A549 (cell line): ENCODE data around the gene DOK6. TPM values are rescaled to one million over a fixed set of nuclear protein-coding genes. Genes with fewer than 3 reads are reported as not detected.

ENCODE experiments used
- ATAC-seq, 2 experiments: fragments of 200-7000 bp in 1 of 2; fragments of >200 bp in 1 of 2; cut with Nextera tagmentation in 1 of 2; cut with Tn5 transposase in 1 of 2; 3 replicates each; pipeline versions ENCODE4 v1.8.0 to v1.9.1; 2018 to 2020; ENCODE audit warnings: mild to moderate bottlenecking in 1 of 2, moderate library complexity in 1 of 2
- CTCF ChIA-PET: fragments of 300-600 bp; sonication (Branson Sonifier 250); formaldehyde crosslinking; extraction: SDS; loops from one replicate; lab custom pipeline; 2021; ENCODE audit warnings: antibody characterized with exemption, inconsistent platforms; lab: Yijun Ruan, JAX
- POLR2A ChIA-PET: fragments of 350-600 bp; formaldehyde crosslinking; extraction: SDS; loops from one replicate; lab custom pipeline; 2021; ENCODE audit warnings: antibody characterized with exemption, inconsistent platforms; lab: Yijun Ruan, JAX
- DNase-seq, 2 experiments: peaks; one replicate each; pipeline versions ENCODE4 v3.0.0 to v3.0.0-alpha.2; 2011 to 2016; ENCODE audit warnings: low read depth in 1 of 2, low spot score in 1 of 2
- FAIRE-seq: peaks from 2 replicates; lab custom pipeline; 2011; peaks lifted over from hg19 to GRCh38; lab: Jason Lieb, UNC
- H3K27ac ChIP-seq, 2 experiments: fragments of >200 bp; sonication (Bioruptor Twin); formaldehyde crosslinking; 3 replicates each; pipeline ENCODE4 v1.5.1; 2016 to 2017
- H3K4me1 ChIP-seq: fragments of >200 bp; sonication (Bioruptor Twin); formaldehyde crosslinking; 3 replicates; pipeline ENCODE4 v1.6.1; 2016
- H3K4me2 ChIP-seq: fragments of >200 bp; sonication (Bioruptor Twin); formaldehyde crosslinking; 3 replicates; pipeline ENCODE4 v1.6.1; 2016
- H3K4me3 ChIP-seq: fragments of >200 bp; sonication (Bioruptor Twin); formaldehyde crosslinking; 3 replicates; pipeline ENCODE4 v1.5.1; 2016
- H3K9me3 ChIP-seq: fragments of >200 bp; sonication (Bioruptor Twin); formaldehyde crosslinking; 3 replicates; pipeline ENCODE4 v1.6.1; 2016
- CBX2 ChIP-seq: fragments of 200-600 bp; sonication (generic); IDR thresholded peaks from 2 replicates; pipeline ENCODE4 v1.6.1; 2016; ENCODE audit warnings: low read depth, mild to moderate bottlenecking, borderline replicate concordance
- CBX8 ChIP-seq: fragments of 200-600 bp; sonication (generic); IDR thresholded peaks from 2 replicates; pipeline ENCODE4 v1.6.1; 2016
- EHF ChIP-seq: fragments of 250-450 bp; sonication (Bioruptor Pico); IDR thresholded peaks from 2 replicates; pipeline ENCODE4 v1.5.0; 2020; ENCODE audit warnings: mild to moderate bottlenecking
- EHMT2 ChIP-seq: fragments of 200-600 bp; sonication (generic); IDR thresholded peaks from 2 replicates; pipeline ENCODE4 v1.6.1; 2016; ENCODE audit warnings: antibody characterized with exemption, low read depth, mild to moderate bottlenecking, moderate library complexity
- ESRRA ChIP-seq: fragments of 150-350 bp; IDR thresholded peaks from 2 replicates; pipeline ENCODE4 v1.6.1; 2014; ENCODE audit warnings: mild to moderate bottlenecking, low read length, borderline replicate concordance
- FOSB ChIP-seq: fragments of 250-450 bp; sonication (Bioruptor Pico); IDR thresholded peaks from 2 replicates; pipeline ENCODE4 v1.5.0; 2020; ENCODE audit warnings: mild to moderate bottlenecking, moderate library complexity
- HES2 ChIP-seq: fragments of >200 bp; sonication (Bioruptor Twin); formaldehyde crosslinking; IDR thresholded peaks from 2 replicates; pipeline ENCODE4 v1.6.1; 2016
- HOXB13 ChIP-seq: fragments of 250-450 bp; sonication (Bioruptor Pico); IDR thresholded peaks from 2 replicates; pipeline ENCODE4 v1.5.0; 2020; ENCODE audit warnings: low read depth, mild to moderate bottlenecking, moderate library complexity
- MAZ ChIP-seq: fragments of 150-350 bp; IDR thresholded peaks from 2 replicates; pipeline ENCODE4 v1.6.1; 2014; ENCODE audit warnings: antibody characterized with exemption, low read depth, low read length, borderline replicate concordance
- MYC ChIP-seq: IDR thresholded peaks from 2 replicates; pipeline ENCODE4 v1.6.1; 2012; ENCODE audit warnings: mild to moderate bottlenecking, inconsistent platforms, low read length, improper control_type of control experiment, borderline replicate concordance
- NFE2L2 ChIP-seq: fragments of 150-350 bp; conservative IDR thresholded peaks from 2 replicates; pipeline ENCODE4 v1.6.1; 2014; ENCODE audit warnings: low read length
- NR3C1 ChIP-seq: fragments of >200 bp; sonication (Bioruptor Twin); formaldehyde crosslinking; IDR thresholded peaks from 3 replicates; pipeline ENCODE4 v1.6.1; 2017
- PHF8 ChIP-seq: fragments of 200-600 bp; sonication (generic); IDR thresholded peaks from 2 replicates; pipeline ENCODE4 v1.6.1; 2016; ENCODE audit warnings: low read depth, mild to moderate bottlenecking, antibody characterized with exemption, moderate library complexity, borderline replicate concordance
- POLR2AphosphoS2 ChIP-seq: conservative IDR thresholded peaks from 2 replicates; pipeline ENCODE4 v1.6.1; 2012; ENCODE audit warnings: low read length, improper control_type of control experiment, inconsistent platforms
- REST ChIP-seq: fragments of 200-600 bp; sonication (generic); IDR thresholded peaks from 2 replicates; pipeline ENCODE4 v1.6.1; 2016; ENCODE audit warnings: antibody characterized with exemption, mild to moderate bottlenecking, moderate library complexity
- ZC3H11A ChIP-seq: fragments of 450-650 bp; IDR thresholded peaks from 2 replicates; pipeline ENCODE4 v1.6.1; 2014; ENCODE audit warnings: antibody characterized with exemption, mild to moderate bottlenecking
- ZFP36 ChIP-seq: fragments of 450-650 bp; IDR thresholded peaks from 2 replicates; pipeline ENCODE4 v1.6.1; 2014; ENCODE audit warnings: borderline replicate concordance; ENCODE audit not compliant: partially characterized antibody
- WGBS: methylation state at CpG from one replicate; pipeline ENCODE4 v1.1.6; 2017; ENCODE audit errors: missing lambda C conversion rate; 5-methylcytosine and 5-hydroxymethylcytosine counted together
- polyA plus RNA-seq, 4 experiments: library from polyadenylated mRNA; depleted of rRNA in 3 of 4; stranded (reverse); fragments of >200 nt; fragmentation: RNase III in 1 of 4; extraction: RNeasy Plus Mini Kit Qiagen cat#74134 plus additional on column Dnase treatment in 1 of 4; gene quantifications; 2 replicates in 3 of 4; 3 replicates in 1 of 4; pipeline ENCODE4 v1.2.3, GENCODE V29; 2011 to 2017

Gene DOK6
- polyA plus RNA-seq, 2 of the 4 experiments (the other 2 are of a cell fraction) = not detected

- no peak for ATAC-seq
- Histone ChIP-seq H3K27ac (no peak overlapping the region), H3K9me3 (no peaks in the 10 kb centered on the region), H3K4me1 (no peaks in the 10 kb centered on the region), H3K4me3 (no peak overlapping the region), H3K4me2 (no peak overlapping the region)
- TF ChIP-seq HES2 (no peak), ESRRA (no peak)
- no peak for FAIRE-seq
- 59% methylated on average over 12 of the region's 12 CpGs for WGBS
- DNase-seq = no peak
- ChIA-PET POLR2A (no interaction called here), CTCF (no interaction called here)
These were observed 325.3 kb downstream of the DOK6 start for GRCh38 chr18:69725855-69726508.

- ChIA-PET POLR2A (no interaction called here), CTCF (no interaction called here)
- WGBS = 62% methylated on average over 5 of the region's 5 CpGs
- Histone ChIP-seq H3K9me3 (no peaks in the 10 kb centered on the region), H3K4me2 (no peak overlapping the region), H3K4me1 (no peaks in the 10 kb centered on the region), H3K4me3 (no peak overlapping the region), H3K27ac (no peak overlapping the region)
- no peak for TF ChIP-seq PHF8
- TF ChIP-seq NFE2L2 = no peak
- no peak for TF ChIP-seq EHMT2
- no peak for TF ChIP-seq FOSB (CRISPR knock-in tag)
- no peak for TF ChIP-seq EHF (CRISPR knock-in tag)
- TF ChIP-seq REST = no peak
- DNase-seq (no peak), FAIRE-seq (no peak), ATAC-seq (no peak)
These were observed 327.4 kb downstream of the DOK6 start for GRCh38 chr18:69727912-69728572.

GRCh38 chr18:69730664-69731063 is 330.0 kb downstream of the DOK6 start:
- no peak for TF ChIP-seq FOSB (CRISPR knock-in tag)
- TF ChIP-seq NR3C1 = no peak
- TF ChIP-seq POLR2AphosphoS2 = no peak
- no peak for TF ChIP-seq HOXB13
- no peak for TF ChIP-seq MAZ
- no peak for TF ChIP-seq CBX8
- no peak for TF ChIP-seq CBX2
- TF ChIP-seq ZC3H11A = no peak
- no peak for TF ChIP-seq ZFP36
- no peak for TF ChIP-seq MYC
- TF ChIP-seq, all 56 proteins: peak for 0
- no peak for ATAC-seq
- DNase-seq = no peak
- FAIRE-seq = no peak
- Histone ChIP-seq H3K27ac (no peak overlapping the region), H3K9me3 (no peaks in the 10 kb centered on the region), H3K4me2 (no peak overlapping the region), H3K4me1 (no peaks in the 10 kb centered on the region), H3K4me3 (no peak overlapping the region)
- POLR2A ChIA-PET = no interaction called here
- 15% methylated on average over 1 of the region's 1 CpG for WGBS
- CTCF ChIA-PET = no interaction called here
